HS-27A (cell line): ENCODE results near the gene CCK.

Experiments used
- DNase-seq: peaks from one replicate; pipeline ENCODE4 v3.0.0-alpha.2; 2012; ENCODE audit warnings: low read depth, missing footprints

Gene CCK

GRCh38 chr3:42225486-42226363 is 40.3 kb downstream of the CCK start:
- DNase-seq, result no peak

- DNase-seq, result no peak
These were observed 41.1 kb downstream of the CCK start for GRCh38 chr3:42224658-42225421.

- no peak for DNase-seq
These were observed 41.8 kb downstream of the CCK start for GRCh38 chr3:42224178-42224577.

GRCh38 chr3:42222942-42223693 is 42.9 kb downstream of the CCK start:
- no peak for DNase-seq

GRCh38 chr3:42220436-42221121 is 45.4 kb downstream of the CCK start:
- DNase-seq, result no peak

- no peak for DNase-seq
These were observed 49.1 kb downstream of the CCK start for GRCh38 chr3:42216931-42217333.

- no peak for DNase-seq
These were observed 49.7 kb downstream of the CCK start for GRCh38 chr3:42216302-42216701.

- no peak for DNase-seq
These were observed 51.3 kb downstream of the CCK start for GRCh38 chr3:42214565-42215283.

GRCh38 chr3:42214064-42214463 is 51.9 kb downstream of the CCK start:
- no peak for DNase-seq

GRCh38 chr3:42213417-42213816 is 52.6 kb downstream of the CCK start:
- DNase-seq, result no peak

- DNase-seq, result no peak
These were observed 55.3 kb downstream of the CCK start for GRCh38 chr3:42210726-42211125.

- DNase-seq, result no peak
These were observed 56.1 kb downstream of the CCK start for GRCh38 chr3:42209917-42210316.
